OCI-LY3 (cell line): ENCODE results near the gene ARHGAP42.

Source experiments
- EZH2phosphoT487 ChIP-seq: fragments of 200-600 bp; shearing (Covaris generic); IDR thresholded peaks from 2 replicates; pipeline ENCODE4 v1.6.1; 2018; ENCODE audit warnings: antibody characterized with exemption, mixed run types, low read depth
- TF ChIP-seq, protein P1 (sequence below): fragments of 200-600, 300-600 bp; sonication (generic); IDR thresholded peaks from 2 replicates; pipeline ENCODE4 v1.5.1; 2014; ENCODE audit warnings: antibody characterized with exemption, low read length, low read depth

DNA sequence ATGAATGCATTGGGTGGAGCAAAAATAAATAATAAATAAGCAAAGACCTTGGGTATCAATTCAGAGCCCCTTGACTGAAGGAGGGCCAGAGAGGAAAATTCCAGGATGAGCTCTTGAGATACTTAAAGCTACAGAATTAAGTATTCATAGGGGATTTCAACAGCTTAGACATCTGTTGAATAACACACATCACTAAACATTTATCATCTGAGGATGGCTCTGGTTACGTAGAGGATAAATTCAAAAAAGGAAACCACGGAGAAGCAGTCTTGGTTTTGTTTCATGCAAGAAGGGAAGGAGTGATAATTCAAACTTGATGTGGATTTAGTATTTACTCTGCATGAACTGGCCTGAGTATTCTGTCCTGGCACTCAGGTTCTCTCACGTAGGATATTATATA lies 29.8 kb downstream of the ARHGAP42 start:
- TF ChIP-seq, protein P1, sequence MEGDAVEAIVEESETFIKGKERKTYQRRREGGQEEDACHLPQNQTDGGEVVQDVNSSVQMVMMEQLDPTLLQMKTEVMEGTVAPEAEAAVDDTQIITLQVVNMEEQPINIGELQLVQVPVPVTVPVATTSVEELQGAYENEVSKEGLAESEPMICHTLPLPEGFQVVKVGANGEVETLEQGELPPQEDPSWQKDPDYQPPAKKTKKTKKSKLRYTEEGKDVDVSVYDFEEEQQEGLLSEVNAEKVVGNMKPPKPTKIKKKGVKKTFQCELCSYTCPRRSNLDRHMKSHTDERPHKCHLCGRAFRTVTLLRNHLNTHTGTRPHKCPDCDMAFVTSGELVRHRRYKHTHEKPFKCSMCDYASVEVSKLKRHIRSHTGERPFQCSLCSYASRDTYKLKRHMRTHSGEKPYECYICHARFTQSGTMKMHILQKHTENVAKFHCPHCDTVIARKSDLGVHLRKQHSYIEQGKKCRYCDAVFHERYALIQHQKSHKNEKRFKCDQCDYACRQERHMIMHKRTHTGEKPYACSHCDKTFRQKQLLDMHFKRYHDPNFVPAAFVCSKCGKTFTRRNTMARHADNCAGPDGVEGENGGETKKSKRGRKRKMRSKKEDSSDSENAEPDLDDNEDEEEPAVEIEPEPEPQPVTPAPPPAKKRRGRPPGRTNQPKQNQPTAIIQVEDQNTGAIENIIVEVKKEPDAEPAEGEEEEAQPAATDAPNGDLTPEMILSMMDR = no peak
- no peak for TF ChIP-seq EZH2phosphoT487
